ENCODE data around the gene NUSAP1.

- TF ChIP-seq, protein P1, sequence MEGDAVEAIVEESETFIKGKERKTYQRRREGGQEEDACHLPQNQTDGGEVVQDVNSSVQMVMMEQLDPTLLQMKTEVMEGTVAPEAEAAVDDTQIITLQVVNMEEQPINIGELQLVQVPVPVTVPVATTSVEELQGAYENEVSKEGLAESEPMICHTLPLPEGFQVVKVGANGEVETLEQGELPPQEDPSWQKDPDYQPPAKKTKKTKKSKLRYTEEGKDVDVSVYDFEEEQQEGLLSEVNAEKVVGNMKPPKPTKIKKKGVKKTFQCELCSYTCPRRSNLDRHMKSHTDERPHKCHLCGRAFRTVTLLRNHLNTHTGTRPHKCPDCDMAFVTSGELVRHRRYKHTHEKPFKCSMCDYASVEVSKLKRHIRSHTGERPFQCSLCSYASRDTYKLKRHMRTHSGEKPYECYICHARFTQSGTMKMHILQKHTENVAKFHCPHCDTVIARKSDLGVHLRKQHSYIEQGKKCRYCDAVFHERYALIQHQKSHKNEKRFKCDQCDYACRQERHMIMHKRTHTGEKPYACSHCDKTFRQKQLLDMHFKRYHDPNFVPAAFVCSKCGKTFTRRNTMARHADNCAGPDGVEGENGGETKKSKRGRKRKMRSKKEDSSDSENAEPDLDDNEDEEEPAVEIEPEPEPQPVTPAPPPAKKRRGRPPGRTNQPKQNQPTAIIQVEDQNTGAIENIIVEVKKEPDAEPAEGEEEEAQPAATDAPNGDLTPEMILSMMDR (conservative IDR thresholded peaks at IDR 0.05 in 1 of 2, IDR thresholded peaks at IDR 0.05 in 1 of 2; ENCODE audit: low read depth in 1 of 2, low read length in 2 of 2) = no peak
- TF ChIP-seq EZH2 (IDR thresholded peaks at IDR 0.05; ENCODE audit: low read length, missing control alignments) = no peak
These were observed 48.8 kb upstream of the NUSAP1 start for GRCh38 chr15:41283653-41284426.
